Measurements from ENCODE around the gene C20orf202.

DNA sequence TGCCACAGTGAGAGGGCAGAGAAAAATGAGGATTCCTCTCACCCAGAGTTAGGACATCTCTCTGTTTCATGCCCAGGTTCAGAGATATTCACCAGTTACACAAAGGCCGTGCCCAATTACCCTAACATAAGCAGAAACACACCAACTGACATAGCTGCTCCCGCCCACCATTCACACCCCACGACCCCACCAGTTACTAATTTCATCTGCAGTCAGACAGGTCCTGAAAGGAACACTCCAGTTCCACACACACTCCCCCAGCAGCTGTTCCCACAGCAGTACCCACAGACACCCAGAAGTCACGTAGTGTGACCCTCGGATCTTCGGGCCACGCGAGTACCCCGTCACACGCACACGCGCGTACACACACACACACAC lies 19.0 kb upstream of the C20orf202 start:
- TF ChIP-seq, protein P1, sequence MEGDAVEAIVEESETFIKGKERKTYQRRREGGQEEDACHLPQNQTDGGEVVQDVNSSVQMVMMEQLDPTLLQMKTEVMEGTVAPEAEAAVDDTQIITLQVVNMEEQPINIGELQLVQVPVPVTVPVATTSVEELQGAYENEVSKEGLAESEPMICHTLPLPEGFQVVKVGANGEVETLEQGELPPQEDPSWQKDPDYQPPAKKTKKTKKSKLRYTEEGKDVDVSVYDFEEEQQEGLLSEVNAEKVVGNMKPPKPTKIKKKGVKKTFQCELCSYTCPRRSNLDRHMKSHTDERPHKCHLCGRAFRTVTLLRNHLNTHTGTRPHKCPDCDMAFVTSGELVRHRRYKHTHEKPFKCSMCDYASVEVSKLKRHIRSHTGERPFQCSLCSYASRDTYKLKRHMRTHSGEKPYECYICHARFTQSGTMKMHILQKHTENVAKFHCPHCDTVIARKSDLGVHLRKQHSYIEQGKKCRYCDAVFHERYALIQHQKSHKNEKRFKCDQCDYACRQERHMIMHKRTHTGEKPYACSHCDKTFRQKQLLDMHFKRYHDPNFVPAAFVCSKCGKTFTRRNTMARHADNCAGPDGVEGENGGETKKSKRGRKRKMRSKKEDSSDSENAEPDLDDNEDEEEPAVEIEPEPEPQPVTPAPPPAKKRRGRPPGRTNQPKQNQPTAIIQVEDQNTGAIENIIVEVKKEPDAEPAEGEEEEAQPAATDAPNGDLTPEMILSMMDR (IDR thresholded peaks at IDR 0.05) = no peak
- TF ChIP-seq, protein P2, sequence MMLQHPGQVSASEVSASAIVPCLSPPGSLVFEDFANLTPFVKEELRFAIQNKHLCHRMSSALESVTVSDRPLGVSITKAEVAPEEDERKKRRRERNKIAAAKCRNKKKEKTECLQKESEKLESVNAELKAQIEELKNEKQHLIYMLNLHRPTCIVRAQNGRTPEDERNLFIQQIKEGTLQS (CRISPR knock-in tag; conservative IDR thresholded peaks at IDR 0.05) = no peak
- TF ChIP-seq, protein P3, sequence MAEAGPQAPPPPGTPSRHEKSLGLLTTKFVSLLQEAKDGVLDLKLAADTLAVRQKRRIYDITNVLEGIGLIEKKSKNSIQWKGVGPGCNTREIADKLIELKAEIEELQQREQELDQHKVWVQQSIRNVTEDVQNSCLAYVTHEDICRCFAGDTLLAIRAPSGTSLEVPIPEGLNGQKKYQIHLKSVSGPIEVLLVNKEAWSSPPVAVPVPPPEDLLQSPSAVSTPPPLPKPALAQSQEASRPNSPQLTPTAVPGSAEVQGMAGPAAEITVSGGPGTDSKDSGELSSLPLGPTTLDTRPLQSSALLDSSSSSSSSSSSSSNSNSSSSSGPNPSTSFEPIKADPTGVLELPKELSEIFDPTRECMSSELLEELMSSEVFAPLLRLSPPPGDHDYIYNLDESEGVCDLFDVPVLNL (CRISPR knock-in tag; IDR thresholded peaks at IDR 0.05; ENCODE audit: borderline replicate concordance, low read depth) = no peak
- TF ChIP-seq, protein P4, sequence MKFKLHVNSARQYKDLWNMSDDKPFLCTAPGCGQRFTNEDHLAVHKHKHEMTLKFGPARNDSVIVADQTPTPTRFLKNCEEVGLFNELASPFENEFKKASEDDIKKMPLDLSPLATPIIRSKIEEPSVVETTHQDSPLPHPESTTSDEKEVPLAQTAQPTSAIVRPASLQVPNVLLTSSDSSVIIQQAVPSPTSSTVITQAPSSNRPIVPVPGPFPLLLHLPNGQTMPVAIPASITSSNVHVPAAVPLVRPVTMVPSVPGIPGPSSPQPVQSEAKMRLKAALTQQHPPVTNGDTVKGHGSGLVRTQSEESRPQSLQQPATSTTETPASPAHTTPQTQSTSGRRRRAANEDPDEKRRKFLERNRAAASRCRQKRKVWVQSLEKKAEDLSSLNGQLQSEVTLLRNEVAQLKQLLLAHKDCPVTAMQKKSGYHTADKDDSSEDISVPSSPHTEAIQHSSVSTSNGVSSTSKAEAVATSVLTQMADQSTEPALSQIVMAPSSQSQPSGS (CRISPR knock-in tag; IDR thresholded peaks at IDR 0.05; ENCODE audit: borderline replicate concordance, low read depth) = no peak
- no peak for TF ChIP-seq NR2C2 (CRISPR knock-in tag; IDR thresholded peaks at IDR 0.05)
- TF ChIP-seq MXD4 (CRISPR knock-in tag; IDR thresholded peaks at IDR 0.05; ENCODE audit: borderline replicate concordance) = no peak
- TF ChIP-seq, protein P5, sequence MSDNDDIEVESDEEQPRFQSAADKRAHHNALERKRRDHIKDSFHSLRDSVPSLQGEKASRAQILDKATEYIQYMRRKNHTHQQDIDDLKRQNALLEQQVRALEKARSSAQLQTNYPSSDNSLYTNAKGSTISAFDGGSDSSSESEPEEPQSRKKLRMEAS (CRISPR knock-in tag; IDR thresholded peaks at IDR 0.05) = no peak
- TF ChIP-seq ESRRA (CRISPR knock-in tag; IDR thresholded peaks at IDR 0.05; ENCODE audit: borderline replicate concordance) = no peak
- no peak for TF ChIP-seq SMAD3 (CRISPR knock-in tag; IDR thresholded peaks at IDR 0.05; ENCODE audit: borderline replicate concordance)

All from WTC11 (cell line).